CD4-positive, alpha-beta T cell treated with Interleukin-15 for 1 hour (primary cell): ENCODE data around the gene FNDC1.

Source experiments
- DNase-seq: peaks from one replicate; pipeline ENCODE4 v3.0.0-alpha.2; 2020

FNDC1 gene

GRCh38 chr6:159163901-159164370 lies 5.3 kb upstream of the FNDC1 start:
- DNase-seq = no peak

- DNase-seq = no peak
Observed at GRCh38 chr6:159168536-159169192, 536 bp upstream of the FNDC1 start.

GRCh38 chr6:159169557-159170332 lies 545 bp downstream of the FNDC1 start:
- DNase-seq = no peak

GRCh38 chr6:159170333-159170672 lies 1.1 kb downstream of the FNDC1 start:
- DNase-seq = no peak

GRCh38 chr6:159170999-159171712 lies 2.0 kb downstream of the FNDC1 start:
- DNase-seq = no peak

GRCh38 chr6:159172091-159172491 lies 2.9 kb downstream of the FNDC1 start:
- DNase-seq = no peak

- DNase-seq = peak; percentile 51
Observed at GRCh38 chr6:159174263-159174969, 5.2 kb downstream of the FNDC1 start.

- no peak for DNase-seq
Observed at GRCh38 chr6:159176913-159177312, 7.7 kb downstream of the FNDC1 start.

GRCh38 chr6:159178847-159179246 lies 9.6 kb downstream of the FNDC1 start:
- DNase-seq = no peak

GRCh38 chr6:159180001-159180400 lies 10.8 kb downstream of the FNDC1 start:
- DNase-seq = no peak

- no peak for DNase-seq
Observed at GRCh38 chr6:159181914-159182313, 12.7 kb downstream of the FNDC1 start.

- DNase-seq = no peak
Observed at GRCh38 chr6:159184559-159184958, 15.4 kb downstream of the FNDC1 start.

GRCh38 chr6:159190460-159190859 lies 21.3 kb downstream of the FNDC1 start:
- no peak for DNase-seq

- DNase-seq = no peak
Observed at GRCh38 chr6:159193923-159194322, 24.7 kb downstream of the FNDC1 start.

GRCh38 chr6:159194421-159194820 lies 25.2 kb downstream of the FNDC1 start:
- DNase-seq = no peak

GRCh38 chr6:159196430-159196975 lies 27.3 kb downstream of the FNDC1 start:
- no peak for DNase-seq

GRCh38 chr6:159197251-159197650 lies 28.1 kb downstream of the FNDC1 start:
- no peak for DNase-seq

GRCh38 chr6:159201336-159201735 lies 32.1 kb downstream of the FNDC1 start:
- DNase-seq = no peak

- DNase-seq = no peak
Observed at GRCh38 chr6:159203304-159204005, 34.3 kb downstream of the FNDC1 start.

GRCh38 chr6:159204605-159205004 lies 35.4 kb downstream of the FNDC1 start:
- no peak for DNase-seq

GRCh38 chr6:159212028-159212427 lies 42.8 kb downstream of the FNDC1 start:
- no peak for DNase-seq
